ENCODE measurements around the gene CHID1. TPM values are rescaled to one million over a fixed set of nuclear protein-coding genes. Genes with fewer than 3 reads are reported as not detected.

The CHID1 gene
- total and polyA plus RNA-seq, 2 donors (not counting 1 experiment from before 2014, with no cell fraction given) = 31.0 to 68.1 TPM

- H2AFZ ChIP-seq (ENCODE audit: insufficient read depth, low read depth, low read length, poor library complexity, severe bottlenecking) = no peak overlapping the region
- no peaks in the 10 kb centered on the region for H3K4me1 ChIP-seq (ENCODE audit: control insufficient read depth in 2 of 2, insufficient read depth in 2 of 2, low read length in 2 of 2)
- H3K36me3 ChIP-seq (replicated peaks in 1 of 2; ENCODE audit: control extremely low read depth in 1 of 2, control insufficient read depth in 1 of 2, extremely low read depth in 1 of 2, insufficient read depth in 2 of 2, low read length in 1 of 2) = peaks cover 0 to 19% of the 10 kb centered on the region in 2 experiments
- no peak for DNase-seq
- no peak overlapping the region for H3K9ac ChIP-seq (ENCODE audit: low read length)
- no peaks in the 10 kb centered on the region for H3K27me3 ChIP-seq (replicated peaks in 1 of 4; ENCODE audit: control extremely low read depth in 1 of 4, control insufficient read depth in 3 of 4, insufficient read depth in 4 of 4, low read length in 3 of 4)
- H3K27ac Mint-ChIP-seq = no peak overlapping the region
- POLR2A ChIA-PET = no interaction called here
- no peak overlapping the region for H3K27ac ChIP-seq (ENCODE audit: low read length in 2 of 2)
- no peak overlapping the region for H3K4me3 ChIP-seq (ENCODE audit: control extremely low read depth in 1 of 5, extremely low read depth in 1 of 5, insufficient read depth in 1 of 5, low read depth in 2 of 5, low read length in 4 of 5)
- H3K9me3 ChIP-seq (ENCODE audit: control extremely low read depth in 1 of 3, control insufficient read depth in 2 of 3, insufficient read depth in 1 of 3, low read length in 2 of 3) = no peaks in the 10 kb centered on the region
- no peak for ATAC-seq (ENCODE audit: low read depth)
- H3K4me1 Mint-ChIP-seq = no peaks in the 10 kb centered on the region
- H3K79me2 ChIP-seq (ENCODE audit: control insufficient read depth, insufficient read depth, low read length) = no peaks in the 10 kb centered on the region
- CTCF ChIA-PET = interaction anchor here (0.8 kb wide), 1 partner anchor 10 kb away, joined by 3 read pairs; no protein-coding TSS in a partner anchor
- 99% methylated on average over 7 of the region's 11 CpGs for WGBS (ENCODE audit: insufficient coverage)
- intact Hi-C loops (cut with micrococcal nuclease) = no loop called here
- no peak overlapping the region for H3K4me3 Mint-ChIP-seq
- H3K27me3 Mint-ChIP-seq = no peaks in the 10 kb centered on the region
- H3K4me2 ChIP-seq (replicated peaks; ENCODE audit: low read depth, low read length, poor library complexity, severe bottlenecking) = no peak overlapping the region
- H4K20me1 ChIP-seq (ENCODE audit: control insufficient read depth, insufficient read depth, low read length, poor library complexity, severe bottlenecking) = no peaks in the 10 kb centered on the region
- H3K9me3 Mint-ChIP-seq (ENCODE audit: insufficient read depth) = no peaks in the 10 kb centered on the region
- TF ChIP-seq CTCF (IDR thresholded peaks at IDR 0.05) (no peak), EZH2 (IDR thresholded peaks at IDR 0.05; ENCODE audit: borderline replicate concordance, insufficient read depth, low read depth, low read length, poor library complexity, severe bottlenecking) (no peak)
Observed at GRCh38 chr11:877565-877964, 33.0 kb downstream of the CHID1 start.

- peaks cover 0 to 18% of the 10 kb centered on the region in 2 experiments for H3K36me3 ChIP-seq (replicated peaks in 1 of 2; ENCODE audit: control extremely low read depth in 1 of 2, control insufficient read depth in 1 of 2, extremely low read depth in 1 of 2, insufficient read depth in 2 of 2, low read length in 1 of 2)
- no peak overlapping the region for H3K27ac ChIP-seq (ENCODE audit: low read length in 2 of 2)
- H4K20me1 ChIP-seq (ENCODE audit: control insufficient read depth, insufficient read depth, low read length, poor library complexity, severe bottlenecking) = no peaks in the 10 kb centered on the region
- ATAC-seq (ENCODE audit: low read depth) (no peak), DNase-seq (no peak)
- no peak overlapping the region for H2AFZ ChIP-seq (ENCODE audit: insufficient read depth, low read depth, low read length, poor library complexity, severe bottlenecking)
- no peak overlapping the region for H3K4me3 ChIP-seq (ENCODE audit: control extremely low read depth in 1 of 5, extremely low read depth in 1 of 5, insufficient read depth in 1 of 5, low read depth in 2 of 5, low read length in 4 of 5)
- H3K27me3 ChIP-seq (replicated peaks in 1 of 4; ENCODE audit: control extremely low read depth in 1 of 4, control insufficient read depth in 3 of 4, insufficient read depth in 4 of 4, low read length in 3 of 4) = no peaks in the 10 kb centered on the region
- no peaks in the 10 kb centered on the region for H3K9me3 ChIP-seq (ENCODE audit: control extremely low read depth in 1 of 3, control insufficient read depth in 2 of 3, insufficient read depth in 1 of 3, low read length in 2 of 3)
- ChIA-PET CTCF (no interaction called here), POLR2A (no interaction called here)
- H3K79me2 ChIP-seq (ENCODE audit: control insufficient read depth, insufficient read depth, low read length) = no peaks in the 10 kb centered on the region
- H3K4me2 ChIP-seq (replicated peaks; ENCODE audit: low read depth, low read length, poor library complexity, severe bottlenecking) = no peak overlapping the region
- no peak overlapping the region for H3K27ac Mint-ChIP-seq
- TF ChIP-seq EZH2 (IDR thresholded peaks at IDR 0.05; ENCODE audit: borderline replicate concordance, insufficient read depth, low read depth, low read length, poor library complexity, severe bottlenecking) = no peak
- no peak for TF ChIP-seq CTCF (IDR thresholded peaks at IDR 0.05)
- no peak overlapping the region for H3K9ac ChIP-seq (ENCODE audit: low read length)
- intact Hi-C loops (cut with micrococcal nuclease) = no loop called here
- H3K4me1 Mint-ChIP-seq = no peaks in the 10 kb centered on the region
- H3K4me1 ChIP-seq (ENCODE audit: control insufficient read depth in 2 of 2, insufficient read depth in 2 of 2, low read length in 2 of 2) = no peaks in the 10 kb centered on the region
- no peaks in the 10 kb centered on the region for H3K27me3 Mint-ChIP-seq
- WGBS (ENCODE audit: insufficient coverage) = 97% methylated on average over 12 of the region's 12 CpGs
- H3K4me3 Mint-ChIP-seq = no peak overlapping the region
- no peaks in the 10 kb centered on the region for H3K9me3 Mint-ChIP-seq (ENCODE audit: insufficient read depth)
Observed at GRCh38 chr11:876545-876944, 34.1 kb downstream of the CHID1 start.
